ENCODE data around the gene CPE. TPM values are rescaled to one million over a fixed set of nuclear protein-coding genes. Genes with fewer than 3 reads are reported as not detected.
A peak's percentile ranks its signal among the peaks of the same experiment; 100 is the strongest.

CPE gene
- total and polyA plus RNA-seq, 2 experiments from 2014 or later, result 238 TPM

GRCh38 chr4:165474784-165475705 is 96.2 kb downstream of the CPE start:
- Histone ChIP-seq H3K4me3 (no peak overlapping the region), H3K9me3 (ENCODE audit: low read depth) (no peaks in the 10 kb centered on the region), H3K27ac (no peak overlapping the region), H3K27me3 (no peaks in the 10 kb centered on the region), H3K36me3 (peaks cover 4% of the 10 kb centered on the region), H3K4me1 (ENCODE audit: low read depth) (peaks cover 5% of the 10 kb centered on the region)
- TF ChIP-seq, protein P1, sequence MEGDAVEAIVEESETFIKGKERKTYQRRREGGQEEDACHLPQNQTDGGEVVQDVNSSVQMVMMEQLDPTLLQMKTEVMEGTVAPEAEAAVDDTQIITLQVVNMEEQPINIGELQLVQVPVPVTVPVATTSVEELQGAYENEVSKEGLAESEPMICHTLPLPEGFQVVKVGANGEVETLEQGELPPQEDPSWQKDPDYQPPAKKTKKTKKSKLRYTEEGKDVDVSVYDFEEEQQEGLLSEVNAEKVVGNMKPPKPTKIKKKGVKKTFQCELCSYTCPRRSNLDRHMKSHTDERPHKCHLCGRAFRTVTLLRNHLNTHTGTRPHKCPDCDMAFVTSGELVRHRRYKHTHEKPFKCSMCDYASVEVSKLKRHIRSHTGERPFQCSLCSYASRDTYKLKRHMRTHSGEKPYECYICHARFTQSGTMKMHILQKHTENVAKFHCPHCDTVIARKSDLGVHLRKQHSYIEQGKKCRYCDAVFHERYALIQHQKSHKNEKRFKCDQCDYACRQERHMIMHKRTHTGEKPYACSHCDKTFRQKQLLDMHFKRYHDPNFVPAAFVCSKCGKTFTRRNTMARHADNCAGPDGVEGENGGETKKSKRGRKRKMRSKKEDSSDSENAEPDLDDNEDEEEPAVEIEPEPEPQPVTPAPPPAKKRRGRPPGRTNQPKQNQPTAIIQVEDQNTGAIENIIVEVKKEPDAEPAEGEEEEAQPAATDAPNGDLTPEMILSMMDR (IDR thresholded peaks at IDR 0.05; ENCODE audit: low read depth, low read length), result no peak
- no peak for DNase-seq (ENCODE audit: low read depth in 1 of 2, low spot score in 1 of 2)

DNA sequence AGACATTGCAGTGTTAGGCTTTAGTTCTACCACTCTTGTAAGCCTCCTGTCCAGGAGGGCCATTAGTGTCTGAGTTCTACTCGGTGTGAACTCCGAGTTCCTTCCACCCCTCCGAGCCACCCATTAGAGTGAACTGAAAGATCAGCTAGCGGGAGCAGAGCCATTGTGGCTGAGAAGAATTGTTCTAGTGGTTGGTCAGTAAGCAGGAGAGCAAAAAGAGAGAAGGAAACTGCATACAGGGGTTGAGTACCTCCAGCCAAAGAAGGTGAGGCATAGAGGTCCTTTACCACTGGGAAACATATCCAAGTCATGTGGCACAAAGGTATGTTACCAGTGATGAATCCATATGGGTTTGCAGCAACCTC is 96.9 kb downstream of the CPE start:
- Histone ChIP-seq H3K36me3 (no peaks in the 10 kb centered on the region), H3K4me3 (no peak overlapping the region), H3K4me1 (ENCODE audit: low read depth) (peaks cover 5% of the 10 kb centered on the region), H3K27ac (no peak overlapping the region), H3K9me3 (ENCODE audit: low read depth) (no peaks in the 10 kb centered on the region), H3K27me3 (no peaks in the 10 kb centered on the region)
- TF ChIP-seq, protein P1 (IDR thresholded peaks at IDR 0.05; ENCODE audit: low read depth, low read length), result no peak
- no peak for DNase-seq (ENCODE audit: low read depth in 1 of 2, low spot score in 1 of 2)

DNA sequence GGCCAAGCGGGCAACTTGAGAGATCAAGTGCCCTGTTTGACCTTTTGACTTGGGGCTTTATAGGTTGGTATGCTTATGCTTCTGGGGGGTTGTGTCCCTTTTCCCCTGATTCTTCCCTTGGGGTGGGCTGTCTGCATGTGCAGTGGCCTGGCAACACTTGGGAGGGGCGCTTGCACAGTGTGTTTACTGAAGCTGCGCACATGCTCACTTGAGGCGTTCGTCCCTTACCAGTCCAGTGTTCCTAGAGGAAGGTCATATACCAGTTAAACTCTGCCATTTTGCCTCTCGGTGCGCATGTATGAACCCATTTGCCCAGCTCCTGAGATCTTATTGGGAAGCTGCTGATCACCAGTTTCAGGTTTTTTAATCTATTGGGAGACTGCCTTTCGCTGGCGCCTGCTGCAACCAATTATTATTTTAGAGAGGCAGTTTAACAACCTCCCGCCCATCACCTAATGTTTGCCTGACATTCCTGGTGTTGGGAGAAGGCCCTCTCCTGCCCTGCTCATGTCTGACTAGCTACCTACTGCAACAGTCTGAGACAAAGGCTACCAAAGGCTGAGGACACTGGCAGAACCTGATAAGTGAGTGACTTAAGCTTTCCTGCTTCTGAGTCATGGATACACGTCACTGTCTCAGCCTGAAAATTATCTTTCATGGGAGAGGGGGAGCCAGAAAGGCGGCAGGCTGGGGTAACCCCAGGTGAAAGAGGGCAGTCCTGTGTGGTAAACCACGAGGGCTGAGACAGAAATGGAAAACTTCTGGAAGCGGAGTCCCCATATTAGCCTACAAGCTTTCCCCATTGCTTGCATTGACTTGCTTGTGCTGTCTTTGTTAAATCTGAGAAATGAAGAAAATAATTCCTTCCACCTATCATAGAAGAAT is 97.6 kb downstream of the CPE start:
- TF ChIP-seq, protein P1 (IDR thresholded peaks at IDR 0.05; ENCODE audit: low read depth, low read length), result no peak
- Histone ChIP-seq H3K4me1 (ENCODE audit: low read depth) (peaks cover 5% of the 10 kb centered on the region), H3K27me3 (no peaks in the 10 kb centered on the region), H3K36me3 (no peaks in the 10 kb centered on the region), H3K27ac (no peak overlapping the region), H3K9me3 (ENCODE audit: low read depth) (no peaks in the 10 kb centered on the region), H3K4me3 (no peak overlapping the region)
- peak in 1 of 2 donors; percentile 56 for DNase-seq (ENCODE audit: low read depth in 1 of 2, low spot score in 1 of 2)

- peak in 1 of 2 donors; percentile 26 for DNase-seq (ENCODE audit: low read depth in 1 of 2, low spot score in 1 of 2)
- H3K4me3 ChIP-seq, result no peak overlapping the region
- no peaks in the 10 kb centered on the region for H3K27me3 ChIP-seq
Observed at GRCh38 chr4:165477799-165478198, 99.0 kb downstream of the CPE start.

GRCh38 chr4:165478260-165478659 is 99.5 kb downstream of the CPE start:
- H3K36me3 ChIP-seq, result peaks cover 4% of the 10 kb centered on the region

More at GRCh38 chr4:165477799-165478198, 99.0 kb downstream of the CPE start:
- H3K9me3 ChIP-seq (ENCODE audit: low read depth), result no peaks in the 10 kb centered on the region
- peaks cover 4% of the 10 kb centered on the region for H3K36me3 ChIP-seq
- TF ChIP-seq, protein P1 (IDR thresholded peaks at IDR 0.05; ENCODE audit: low read depth, low read length), result no peak
- peak overlapping the region; percentile 12 for H3K27ac ChIP-seq
- H3K4me1 ChIP-seq (ENCODE audit: low read depth), result peaks cover 5% of the 10 kb centered on the region

More at GRCh38 chr4:165478260-165478659, 99.5 kb downstream of the CPE start:
- no peaks in the 10 kb centered on the region for H3K27me3 ChIP-seq
- no peak overlapping the region for H3K4me3 ChIP-seq
- peak overlapping the region; percentile 12 for H3K27ac ChIP-seq
- peaks cover 5% of the 10 kb centered on the region for H3K4me1 ChIP-seq (ENCODE audit: low read depth)
- H3K9me3 ChIP-seq (ENCODE audit: low read depth), result no peaks in the 10 kb centered on the region
- TF ChIP-seq, protein P1 (IDR thresholded peaks at IDR 0.05; ENCODE audit: low read depth, low read length), result no peak
- DNase-seq (ENCODE audit: low read depth in 1 of 2, low spot score in 1 of 2), result no peak
